GM13976 (cell line): ENCODE data around the gene MMP1.
"Not testable (repeated sequence)": the region's sequence is repeated elsewhere in the genome, so short reads cannot be mapped to it uniquely, and the experiment has no call there.

Source experiments
- DNase-seq: peaks from one replicate; pipeline ENCODE4 v3.0.0; 2012; ENCODE audit warnings: low spot score
- in situ Hi-C: fragments of 300-500 bp; cut with MboI; formaldehyde crosslinking; loops from one replicate; pipeline ENCODE4 v1.12.0; 2022; ENCODE audit warnings: low sequenced_read_pairs, mixed read lengths, inconsistent platforms; ENCODE audit not compliant: unreplicated experiment
- TF ChIP-seq, protein P1 (sequence below): IDR thresholded peaks from 2 replicates; pipeline ENCODE4 v1.5.1; 2012; ENCODE audit warnings: borderline replicate concordance, mild to moderate bottlenecking; ENCODE audit not compliant: insufficient read depth; ENCODE audit errors: extremely low read depth, missing control alignments, control extremely low read depth

The MMP1 gene

DNA sequence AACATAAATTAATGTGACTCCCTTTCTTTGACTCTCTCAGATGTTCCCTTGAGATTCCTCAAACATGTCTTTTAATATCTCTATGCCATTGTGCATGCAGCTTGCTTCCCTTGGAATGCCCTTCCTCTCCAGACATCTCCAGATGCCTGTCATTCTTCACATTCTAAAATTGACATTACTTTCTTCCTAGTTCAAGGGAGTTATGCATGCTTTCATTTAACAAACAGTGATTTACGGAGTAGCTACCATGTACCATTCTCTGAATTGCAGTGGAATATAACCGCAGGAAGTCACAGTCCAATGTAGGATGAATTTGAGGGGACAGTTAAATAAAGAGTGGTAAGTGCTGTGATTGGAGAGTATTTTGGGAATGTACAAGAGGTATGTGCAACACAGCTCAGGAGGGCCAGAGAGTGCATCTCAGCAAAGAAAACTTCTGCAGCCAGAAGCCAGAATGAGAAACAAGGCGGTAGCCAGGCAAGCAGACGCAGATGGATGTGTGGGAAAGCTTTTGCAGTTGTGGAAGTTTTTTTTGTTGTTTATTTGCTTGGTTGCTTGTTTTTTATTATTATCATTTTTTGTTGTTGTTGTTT, 36.2 kb downstream of the MMP1 start:
- no peak for DNase-seq
- TF ChIP-seq, protein P1, sequence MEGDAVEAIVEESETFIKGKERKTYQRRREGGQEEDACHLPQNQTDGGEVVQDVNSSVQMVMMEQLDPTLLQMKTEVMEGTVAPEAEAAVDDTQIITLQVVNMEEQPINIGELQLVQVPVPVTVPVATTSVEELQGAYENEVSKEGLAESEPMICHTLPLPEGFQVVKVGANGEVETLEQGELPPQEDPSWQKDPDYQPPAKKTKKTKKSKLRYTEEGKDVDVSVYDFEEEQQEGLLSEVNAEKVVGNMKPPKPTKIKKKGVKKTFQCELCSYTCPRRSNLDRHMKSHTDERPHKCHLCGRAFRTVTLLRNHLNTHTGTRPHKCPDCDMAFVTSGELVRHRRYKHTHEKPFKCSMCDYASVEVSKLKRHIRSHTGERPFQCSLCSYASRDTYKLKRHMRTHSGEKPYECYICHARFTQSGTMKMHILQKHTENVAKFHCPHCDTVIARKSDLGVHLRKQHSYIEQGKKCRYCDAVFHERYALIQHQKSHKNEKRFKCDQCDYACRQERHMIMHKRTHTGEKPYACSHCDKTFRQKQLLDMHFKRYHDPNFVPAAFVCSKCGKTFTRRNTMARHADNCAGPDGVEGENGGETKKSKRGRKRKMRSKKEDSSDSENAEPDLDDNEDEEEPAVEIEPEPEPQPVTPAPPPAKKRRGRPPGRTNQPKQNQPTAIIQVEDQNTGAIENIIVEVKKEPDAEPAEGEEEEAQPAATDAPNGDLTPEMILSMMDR, result no peak
- in situ Hi-C loops, result no loop called here

DNA sequence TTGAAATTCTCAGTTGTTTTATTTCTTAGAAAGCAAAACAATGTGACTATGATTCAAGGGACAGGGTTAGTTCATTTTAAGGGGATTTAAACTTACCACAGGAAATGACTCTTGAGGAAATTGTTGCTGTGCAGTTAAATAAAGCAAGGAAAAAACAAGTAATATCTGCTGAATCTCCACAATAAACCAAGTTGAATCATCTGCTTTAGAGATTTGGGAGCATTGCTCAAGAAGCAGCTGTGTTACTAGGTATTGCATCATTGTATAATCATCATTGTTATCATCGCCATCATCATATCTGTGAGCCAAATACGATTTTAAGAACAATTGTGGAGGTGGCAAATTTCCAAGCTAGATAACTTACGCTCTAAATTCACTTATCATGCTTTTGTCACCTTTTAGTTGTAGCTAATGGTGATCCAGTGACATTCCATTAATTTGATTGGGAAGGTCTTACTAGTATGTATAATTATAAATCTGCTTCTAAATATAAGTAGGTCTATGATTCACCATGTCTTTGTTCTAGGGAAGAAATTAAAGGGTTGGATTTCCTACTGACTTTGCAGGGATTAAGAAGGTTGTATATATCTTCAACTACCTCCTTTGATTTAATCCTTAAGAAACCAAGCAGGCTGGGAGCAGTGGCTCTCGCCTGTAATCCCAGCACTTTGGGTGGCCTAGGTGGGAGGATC, 37.5 kb downstream of the MMP1 start:
- TF ChIP-seq, protein P1, result no peak
- no peak for DNase-seq
- in situ Hi-C loops, result no loop called here

DNA sequence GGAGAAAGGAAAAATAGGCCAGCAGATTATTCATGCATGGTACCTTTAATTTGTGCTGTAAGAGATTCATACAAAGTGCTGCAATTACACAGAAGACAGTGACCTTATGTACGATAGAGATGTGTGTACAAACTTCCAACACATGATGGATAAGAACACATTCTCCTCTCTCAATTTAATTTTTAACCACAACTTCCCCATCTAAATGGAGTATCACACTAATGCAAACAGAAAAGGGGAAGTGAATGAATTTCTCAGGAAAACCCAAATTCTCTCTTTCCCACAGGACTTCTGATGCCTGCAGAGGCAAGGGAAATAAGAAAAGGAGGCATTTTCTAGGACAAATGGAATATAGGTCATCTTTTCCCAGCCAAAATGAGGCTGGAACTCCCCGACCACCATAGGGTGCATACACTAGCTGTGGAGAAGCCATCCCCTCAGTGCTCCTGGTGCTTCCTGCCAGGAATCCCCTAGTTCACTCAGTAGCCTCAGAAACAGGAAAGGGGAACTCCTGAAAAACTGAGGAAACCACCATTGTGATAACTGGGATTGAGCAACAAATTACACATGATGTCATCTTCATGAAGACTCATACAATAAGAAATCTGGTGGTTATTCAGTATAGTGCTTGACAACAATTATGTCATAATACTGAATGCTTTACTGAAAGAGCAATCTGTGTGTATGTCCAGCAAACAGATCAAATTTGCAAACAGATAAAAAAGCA, 40.0 kb downstream of the MMP1 start:
- no peak for DNase-seq
- in situ Hi-C loops, result no loop called here
- TF ChIP-seq, protein P1, result no peak

DNA sequence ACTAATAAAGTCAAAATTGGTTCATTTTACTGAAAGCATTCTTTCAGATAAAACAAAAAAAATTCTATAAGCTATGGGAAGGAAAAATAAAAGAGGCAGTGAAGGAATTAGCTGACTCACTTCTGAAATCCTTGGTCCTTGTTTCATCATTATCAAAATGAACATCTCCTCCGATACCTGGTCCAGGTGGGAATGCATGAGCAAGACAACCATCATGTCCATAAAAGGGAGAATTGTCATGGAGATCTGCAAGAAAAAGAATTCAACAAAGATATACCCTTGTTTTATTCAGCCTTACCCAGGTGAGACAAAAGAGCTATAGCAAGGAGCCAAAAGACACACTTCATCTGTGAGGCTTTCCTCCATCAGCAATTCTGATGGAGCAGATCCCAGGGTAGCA, 44.7 kb downstream of the MMP1 start:
- DNase-seq, result no peak
- in situ Hi-C loops, result no loop called here
- TF ChIP-seq, protein P1, result no peak

DNA sequence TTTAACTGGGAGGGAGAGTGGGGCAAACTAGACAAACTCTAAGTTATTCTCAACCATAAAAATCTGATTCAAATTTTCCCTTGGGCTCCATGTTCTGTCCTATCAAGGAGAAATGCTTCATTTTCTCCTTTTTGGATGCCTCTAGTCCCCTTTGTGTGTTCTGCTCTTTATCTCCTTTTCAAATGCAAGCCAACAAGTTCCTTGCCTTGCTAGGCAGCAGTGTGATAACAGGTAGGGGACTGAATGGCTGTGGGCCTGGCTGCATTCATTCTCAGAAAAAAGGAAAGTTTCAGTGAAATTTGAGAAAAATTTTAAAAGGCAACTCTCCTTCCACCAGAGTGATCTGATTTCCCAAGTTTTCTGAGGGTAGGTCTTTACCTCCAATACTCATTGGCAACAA, 46.3 kb downstream of the MMP1 start:
- in situ Hi-C loops, result no loop called here
- DNase-seq, result no peak
- TF ChIP-seq, protein P1, result no peak

DNA sequence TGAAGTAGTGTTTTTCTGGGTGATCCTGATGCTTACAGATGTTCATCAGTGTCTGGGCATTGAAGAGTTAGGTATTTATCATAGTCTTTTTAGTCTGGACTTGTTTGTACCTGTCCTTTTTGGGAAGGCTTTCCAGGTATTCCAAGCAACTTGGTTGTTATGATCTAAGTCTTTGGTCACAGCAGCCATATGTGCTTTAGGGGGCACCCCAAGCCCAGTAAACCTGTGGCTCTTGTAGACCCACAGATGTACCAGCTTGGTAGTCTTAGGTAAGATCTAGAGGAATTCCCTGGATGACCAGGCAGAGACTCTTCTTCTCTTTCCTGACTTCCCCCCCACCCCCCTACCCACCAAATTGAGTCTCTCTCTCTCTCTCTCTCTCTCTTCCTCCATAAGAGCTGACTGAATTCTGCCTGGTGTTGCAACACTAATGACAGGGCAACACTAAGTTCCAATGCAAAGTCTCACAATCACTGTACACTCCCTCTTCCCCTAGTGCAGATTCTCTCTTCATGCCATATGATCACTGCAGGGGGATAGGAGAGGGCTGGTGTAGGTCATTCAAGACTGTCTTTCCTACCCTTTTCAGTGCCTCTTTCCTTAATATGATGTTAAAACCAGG, 48.7 kb downstream of the MMP1 start:
- TF ChIP-seq, protein P1, result no peak
- no peak for DNase-seq
- in situ Hi-C loops, result no loop called here

DNA sequence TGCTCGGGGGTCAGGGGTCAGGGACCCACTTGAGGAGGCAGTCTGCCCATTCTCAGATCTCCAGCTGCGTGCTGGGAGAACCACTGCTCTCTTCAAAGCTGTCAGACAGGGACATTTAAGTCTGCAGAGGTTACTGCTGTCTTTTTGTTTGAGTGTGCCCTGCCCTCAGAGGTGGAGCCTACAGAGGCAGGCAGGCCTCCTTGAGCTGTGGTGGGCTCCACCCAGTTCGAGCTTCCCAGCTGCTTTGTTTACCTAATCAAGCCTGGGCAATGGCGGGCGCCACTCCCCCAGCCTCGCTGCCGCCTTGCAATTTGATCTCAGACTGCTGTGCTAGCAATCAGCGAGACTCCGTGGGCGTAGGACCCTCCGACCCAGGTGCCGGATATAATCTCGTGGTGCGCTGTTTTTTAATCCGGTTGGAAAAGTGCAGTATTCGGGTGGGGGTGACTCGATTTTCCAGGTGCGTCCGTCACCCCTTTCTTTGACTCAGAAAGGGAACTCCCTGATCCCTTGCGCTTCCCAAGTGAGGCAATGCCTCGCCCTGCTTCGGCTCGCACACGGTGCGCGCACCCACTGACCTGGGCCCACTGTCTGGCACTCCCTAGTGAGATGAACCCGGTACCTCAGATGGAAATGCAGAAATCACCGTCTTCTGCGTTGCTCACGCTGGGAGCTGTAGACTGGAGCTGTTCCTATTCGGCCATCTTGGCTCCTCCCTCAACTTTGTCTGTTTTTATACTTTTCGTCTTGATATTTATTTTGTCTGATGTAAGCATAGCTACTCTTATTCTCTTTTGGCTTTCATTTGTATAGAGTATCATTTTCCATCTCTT, 51.0 kb downstream of the MMP1 start:
- in situ Hi-C loops, DNase-seq: not testable (repeated sequence)
